Measurements from ENCODE around the gene SPATA31E1. TPM values are rescaled to one million over a fixed set of nuclear protein-coding genes. Genes with fewer than 3 reads are reported as not detected.

Gene SPATA31E1
- total RNA-seq, 1 experiment from 2014 or later: not detected

DNA sequence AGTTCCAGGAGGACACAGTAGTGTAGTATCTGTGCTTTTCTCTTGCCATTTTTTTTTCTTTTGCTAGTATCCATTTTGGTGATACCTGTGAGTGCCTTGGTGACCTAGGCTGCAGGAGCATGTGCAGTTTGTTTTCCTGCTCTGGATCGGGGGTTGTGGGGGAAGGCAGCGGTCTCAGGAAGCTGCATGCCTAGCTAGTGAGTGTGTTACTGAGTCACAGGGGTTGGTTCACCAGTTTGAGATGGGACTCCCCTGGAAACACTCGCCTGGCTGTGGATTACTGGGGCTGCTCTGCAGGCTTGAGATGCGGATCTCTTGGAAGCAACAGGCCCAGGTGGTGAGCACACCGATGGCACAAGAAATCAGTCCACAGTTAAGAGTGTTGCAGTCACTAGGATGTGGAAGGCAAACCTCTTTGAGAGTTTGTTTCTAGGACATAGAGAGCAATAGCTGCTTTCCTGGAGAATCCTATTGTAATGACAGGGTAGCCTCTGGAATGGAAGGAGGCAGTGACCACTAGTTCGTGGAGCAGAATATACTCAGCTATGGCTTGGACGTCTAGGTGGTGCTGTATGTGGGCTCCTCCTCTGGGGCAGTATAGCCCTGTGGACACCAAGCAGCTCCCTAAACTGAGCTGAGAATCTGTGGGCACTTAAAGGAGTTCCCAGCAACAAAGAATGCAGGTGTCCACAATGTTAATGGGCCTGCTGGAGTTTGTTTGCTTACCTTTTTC, 20.0 kb upstream of the SPATA31E1 start:
- Mint-ChIP-seq H3K27ac (ENCODE audit: unreplicated experiment) (no peak overlapping the region), H3K4me1 (ENCODE audit: low read depth, unreplicated experiment) (no peaks in the 10 kb centered on the region), H3K4me3 (ENCODE audit: unreplicated experiment) (no peak overlapping the region), H3K27me3 (ENCODE audit: insufficient read depth, unreplicated experiment) (no peaks in the 10 kb centered on the region), H3K9me3 (ENCODE audit: unreplicated experiment) (peaks cover 10% of the 10 kb centered on the region), H3K36me3 (ENCODE audit: insufficient read depth, unreplicated experiment) (no peaks in the 10 kb centered on the region)
- Histone ChIP-seq H3K9me3 (no peaks in the 10 kb centered on the region), H3K4me1 (peaks cover 12% of the 10 kb centered on the region), H3K4me3 (ENCODE audit: low read depth, low read length) (no peak overlapping the region), H3K36me3 (ENCODE audit: control insufficient read depth, insufficient read depth, low read length) (no peaks in the 10 kb centered on the region), H3K27me3 (replicated peaks; ENCODE audit: control insufficient read depth, insufficient read depth, low read length) (no peaks in the 10 kb centered on the region)
- CTCF ChIA-PET: no interaction called here
- TF ChIP-seq, protein P1, sequence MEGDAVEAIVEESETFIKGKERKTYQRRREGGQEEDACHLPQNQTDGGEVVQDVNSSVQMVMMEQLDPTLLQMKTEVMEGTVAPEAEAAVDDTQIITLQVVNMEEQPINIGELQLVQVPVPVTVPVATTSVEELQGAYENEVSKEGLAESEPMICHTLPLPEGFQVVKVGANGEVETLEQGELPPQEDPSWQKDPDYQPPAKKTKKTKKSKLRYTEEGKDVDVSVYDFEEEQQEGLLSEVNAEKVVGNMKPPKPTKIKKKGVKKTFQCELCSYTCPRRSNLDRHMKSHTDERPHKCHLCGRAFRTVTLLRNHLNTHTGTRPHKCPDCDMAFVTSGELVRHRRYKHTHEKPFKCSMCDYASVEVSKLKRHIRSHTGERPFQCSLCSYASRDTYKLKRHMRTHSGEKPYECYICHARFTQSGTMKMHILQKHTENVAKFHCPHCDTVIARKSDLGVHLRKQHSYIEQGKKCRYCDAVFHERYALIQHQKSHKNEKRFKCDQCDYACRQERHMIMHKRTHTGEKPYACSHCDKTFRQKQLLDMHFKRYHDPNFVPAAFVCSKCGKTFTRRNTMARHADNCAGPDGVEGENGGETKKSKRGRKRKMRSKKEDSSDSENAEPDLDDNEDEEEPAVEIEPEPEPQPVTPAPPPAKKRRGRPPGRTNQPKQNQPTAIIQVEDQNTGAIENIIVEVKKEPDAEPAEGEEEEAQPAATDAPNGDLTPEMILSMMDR (IDR thresholded peaks at IDR 0.05; ENCODE audit: insufficient read depth in 1 of 2, low read depth in 1 of 2, low read length in 1 of 2, severe bottlenecking in 1 of 2, unreplicated experiment in 1 of 2): no peak
- POLR2A ChIA-PET: no interaction called here
- no peak for DNase-seq
- intact Hi-C loops (cut with micrococcal nuclease; ENCODE audit: unreplicated experiment): no loop called here
- no TSS peak for BruUV-seq (replicated peaks)

DNA sequence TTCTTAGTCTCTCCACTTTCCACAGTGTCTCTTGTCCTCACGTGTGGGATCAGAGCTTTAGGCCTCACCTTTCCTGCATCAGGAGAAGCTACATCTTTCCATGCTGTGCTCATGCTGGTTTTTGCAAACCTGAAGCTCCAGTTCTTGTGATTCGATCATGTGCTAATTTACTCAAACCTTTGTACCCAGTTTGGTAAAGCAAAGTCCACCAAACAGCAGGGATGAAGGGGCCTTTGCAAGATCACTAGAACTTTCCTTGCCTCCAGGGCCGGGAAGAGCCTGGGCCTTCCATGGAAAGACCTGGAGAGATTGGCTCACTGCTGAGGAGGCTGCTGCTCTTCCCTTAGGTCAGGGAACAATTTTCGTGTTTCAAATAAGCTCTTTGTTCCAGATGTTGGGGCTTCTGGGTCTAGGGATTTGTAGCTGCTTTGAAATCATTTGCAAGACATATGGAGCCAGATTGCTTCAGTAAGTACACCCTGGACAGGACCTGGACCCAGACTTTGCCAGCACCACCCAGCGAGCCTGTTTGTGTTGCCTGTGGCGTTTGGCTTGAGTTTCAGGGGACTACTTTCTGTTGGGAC, 18.7 kb upstream of the SPATA31E1 start:
- ChIA-PET POLR2A (no interaction called here), CTCF (no interaction called here)
- intact Hi-C loops (cut with micrococcal nuclease; ENCODE audit: unreplicated experiment): no loop called here
- no TSS peak for BruUV-seq (replicated peaks)
- Mint-ChIP-seq H3K4me3 (ENCODE audit: unreplicated experiment) (no peak overlapping the region), H3K27me3 (ENCODE audit: insufficient read depth, unreplicated experiment) (no peaks in the 10 kb centered on the region), H3K36me3 (ENCODE audit: insufficient read depth, unreplicated experiment) (no peaks in the 10 kb centered on the region), H3K4me1 (ENCODE audit: low read depth, unreplicated experiment) (no peaks in the 10 kb centered on the region), H3K27ac (ENCODE audit: unreplicated experiment) (no peak overlapping the region), H3K9me3 (ENCODE audit: unreplicated experiment) (peaks cover 10% of the 10 kb centered on the region)
- Histone ChIP-seq H3K36me3 (ENCODE audit: control insufficient read depth, insufficient read depth, low read length) (no peaks in the 10 kb centered on the region), H3K27me3 (replicated peaks; ENCODE audit: control insufficient read depth, insufficient read depth, low read length) (no peaks in the 10 kb centered on the region), H3K4me1 (peaks cover 12% of the 10 kb centered on the region), H3K9me3 (no peaks in the 10 kb centered on the region), H3K4me3 (ENCODE audit: low read depth, low read length) (no peak overlapping the region)
- DNase-seq: no peak
- TF ChIP-seq, protein P1 (IDR thresholded peaks at IDR 0.05; ENCODE audit: insufficient read depth in 1 of 2, low read depth in 1 of 2, low read length in 1 of 2, severe bottlenecking in 1 of 2, unreplicated experiment in 1 of 2): no peak

DNA sequence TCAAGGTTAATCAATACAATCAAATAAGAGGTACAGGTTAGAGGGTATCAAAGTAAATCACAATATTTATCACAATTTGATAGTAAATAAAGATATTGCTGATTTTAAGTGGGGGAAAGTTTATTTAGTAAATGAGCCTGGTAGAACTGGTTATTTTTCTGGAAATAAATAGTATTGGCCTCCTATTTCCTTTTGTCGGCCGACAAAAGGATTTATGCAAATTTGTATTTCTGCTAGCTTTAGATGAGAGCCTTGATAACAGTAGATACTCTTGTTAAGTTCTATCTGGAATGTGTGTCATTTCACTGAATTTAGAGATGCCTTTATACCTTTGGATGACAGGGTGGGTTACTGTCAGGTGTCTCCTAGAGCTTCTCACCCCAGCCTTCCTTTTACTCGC, 17.8 kb upstream of the SPATA31E1 start:
- Histone ChIP-seq H3K9me3 (no peaks in the 10 kb centered on the region), H3K36me3 (ENCODE audit: control insufficient read depth, insufficient read depth, low read length) (no peaks in the 10 kb centered on the region), H3K27me3 (replicated peaks; ENCODE audit: control insufficient read depth, insufficient read depth, low read length) (no peaks in the 10 kb centered on the region), H3K4me3 (ENCODE audit: low read depth, low read length) (no peak overlapping the region), H3K4me1 (peaks cover 12% of the 10 kb centered on the region)
- H3K4me3 Mint-ChIP-seq (ENCODE audit: unreplicated experiment): no peak overlapping the region
- no peaks in the 10 kb centered on the region for H3K4me1 Mint-ChIP-seq (ENCODE audit: low read depth, unreplicated experiment)
- no peaks in the 10 kb centered on the region for H3K36me3 Mint-ChIP-seq (ENCODE audit: insufficient read depth, unreplicated experiment)
- TF ChIP-seq, protein P1 (IDR thresholded peaks at IDR 0.05; ENCODE audit: insufficient read depth in 1 of 2, low read depth in 1 of 2, low read length in 1 of 2, severe bottlenecking in 1 of 2, unreplicated experiment in 1 of 2): no peak
- intact Hi-C loops (cut with micrococcal nuclease; ENCODE audit: unreplicated experiment): loop anchor here (1.0 kb wide), 1 partner anchor 9 kb away; no protein-coding TSS in a partner anchor
- H3K27ac Mint-ChIP-seq (ENCODE audit: unreplicated experiment): no peak overlapping the region
- H3K27me3 Mint-ChIP-seq (ENCODE audit: insufficient read depth, unreplicated experiment): no peaks in the 10 kb centered on the region
- DNase-seq: no peak
- POLR2A ChIA-PET: no interaction called here
- peaks cover 18% of the 10 kb centered on the region for H3K9me3 Mint-ChIP-seq (ENCODE audit: unreplicated experiment)
- no TSS peak for BruUV-seq (replicated peaks)
- CTCF ChIA-PET: no interaction called here

Data from Caco-2 (cell line).